Fibroblast of the aortic adventitia (primary cell): ENCODE data around the gene ANO6. TPM values are rescaled to one million over a fixed set of nuclear protein-coding genes. Genes with fewer than 3 reads are reported as not detected.

Source experiments
- DNase-seq: peaks from one replicate; pipeline ENCODE4 v3.0.0-alpha.2; 2010; ENCODE audit warnings: low read depth
- H3K4me3 ChIP-seq: 2 replicates; pipeline ENCODE4 v1.5.1; 2011; ENCODE audit warnings: low read depth, mild to moderate bottlenecking, control low read depth, low read length, moderate library complexity
- total RNA-seq: library from RNA; depleted of rRNA; stranded (reverse); fragments of >200 nt; gene quantifications from 2 replicates; pipeline ENCODE4 v1.2.3, GENCODE V29; 2012; ENCODE audit warnings: low replicate concordance
- TF ChIP-seq, protein P1 (sequence below): IDR thresholded peaks from 2 replicates; pipeline ENCODE4 v1.5.1; 2011; ENCODE audit warnings: mild to moderate bottlenecking, low read length, control low read depth, inconsistent platforms; ENCODE audit not compliant: insufficient read depth

ANO6 gene
- total RNA-seq, 1 donor, result 81.2 TPM

GRCh38 chr12:45212064-45212463 is 3.8 kb upstream of the ANO6 start:
- no peak overlapping the region for H3K4me3 ChIP-seq
- DNase-seq, result no peak
- TF ChIP-seq, protein P1, sequence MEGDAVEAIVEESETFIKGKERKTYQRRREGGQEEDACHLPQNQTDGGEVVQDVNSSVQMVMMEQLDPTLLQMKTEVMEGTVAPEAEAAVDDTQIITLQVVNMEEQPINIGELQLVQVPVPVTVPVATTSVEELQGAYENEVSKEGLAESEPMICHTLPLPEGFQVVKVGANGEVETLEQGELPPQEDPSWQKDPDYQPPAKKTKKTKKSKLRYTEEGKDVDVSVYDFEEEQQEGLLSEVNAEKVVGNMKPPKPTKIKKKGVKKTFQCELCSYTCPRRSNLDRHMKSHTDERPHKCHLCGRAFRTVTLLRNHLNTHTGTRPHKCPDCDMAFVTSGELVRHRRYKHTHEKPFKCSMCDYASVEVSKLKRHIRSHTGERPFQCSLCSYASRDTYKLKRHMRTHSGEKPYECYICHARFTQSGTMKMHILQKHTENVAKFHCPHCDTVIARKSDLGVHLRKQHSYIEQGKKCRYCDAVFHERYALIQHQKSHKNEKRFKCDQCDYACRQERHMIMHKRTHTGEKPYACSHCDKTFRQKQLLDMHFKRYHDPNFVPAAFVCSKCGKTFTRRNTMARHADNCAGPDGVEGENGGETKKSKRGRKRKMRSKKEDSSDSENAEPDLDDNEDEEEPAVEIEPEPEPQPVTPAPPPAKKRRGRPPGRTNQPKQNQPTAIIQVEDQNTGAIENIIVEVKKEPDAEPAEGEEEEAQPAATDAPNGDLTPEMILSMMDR, result no peak

DNA sequence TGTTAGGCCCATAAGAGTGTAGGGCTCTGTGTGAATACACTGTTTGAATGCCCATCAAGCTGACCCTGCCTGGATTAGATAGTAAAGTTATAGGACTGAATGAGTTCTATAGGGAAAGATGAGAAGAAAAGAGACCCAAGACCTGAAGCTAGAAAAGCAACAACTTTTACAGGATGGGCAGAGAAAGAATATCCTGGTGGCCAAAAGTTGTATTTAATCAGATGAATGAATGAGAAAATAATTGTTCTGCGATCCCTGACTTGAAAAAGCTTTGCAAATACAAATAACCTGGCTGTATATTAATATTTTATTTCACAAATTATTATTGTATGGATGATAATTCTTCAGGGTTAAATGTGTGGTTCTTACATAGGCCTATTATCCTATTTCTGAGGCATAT is 2.8 kb upstream of the ANO6 start:
- DNase-seq, result no peak
- H3K4me3 ChIP-seq, result no peak overlapping the region
- TF ChIP-seq, protein P1, result no peak

- no peak for DNase-seq
- TF ChIP-seq, protein P1, result no peak
- H3K4me3 ChIP-seq, result no peak overlapping the region
Measured at GRCh38 chr12:45214071-45214470, 1.8 kb upstream of the ANO6 start.

- H3K4me3 ChIP-seq, result peak overlapping the region; percentile 88
- TF ChIP-seq, protein P1, result no peak
- DNase-seq, result peak; percentile 59
Measured at GRCh38 chr12:45214749-45215418, 1.0 kb upstream of the ANO6 start.

GRCh38 chr12:45216230-45216982 is 511 bp downstream of the ANO6 start:
- peak overlapping the region; percentile 88 for H3K4me3 ChIP-seq
- DNase-seq, result peak; percentile 46
- TF ChIP-seq, protein P1, result peak; percentile 56

- peak overlapping the region; percentile 88 for H3K4me3 ChIP-seq
- DNase-seq, result no peak
- TF ChIP-seq, protein P1, result no peak
Measured at GRCh38 chr12:45216983-45217485, 1.1 kb downstream of the ANO6 start.
